GM11168 (cell line): ENCODE measurements around the gene ACOD1.
"Not testable (repeated sequence)": the region's sequence is repeated elsewhere in the genome, so short reads cannot be mapped to it uniquely, and the experiment has no call there.

ENCODE experiments used
- in situ Hi-C: fragments of 300-500 bp; cut with MboI; formaldehyde crosslinking; loops from one replicate; pipeline ENCODE4 v1.12.0; 2022; ENCODE audit warnings: low sequenced_read_pairs; ENCODE audit not compliant: unreplicated experiment

The ACOD1 gene

GRCh38 chr13:76948149-76948548 lies at the start of gene ACOD1:
Gene ACOD1, plus strand, starts transcription at chr13:76948511. Its CDS starts 48 bp downstream, at chr13:76948559.
- in situ Hi-C loops: no loop called here

- in situ Hi-C loops: loop anchor here (25.0 kb wide), 1 partner anchor 1212 kb away; no protein-coding TSS in a partner anchor
Observed at GRCh38 chr13:76899066-76899465, 49.2 kb upstream of the ACOD1 start.

GRCh38 chr13:76903544-76904162 lies 44.7 kb upstream of the ACOD1 start:
- in situ Hi-C loops: no loop called here

- in situ Hi-C loops: no loop called here
Observed at GRCh38 chr13:76904507-76904906, 43.8 kb upstream of the ACOD1 start.

GRCh38 chr13:76912476-76912875 lies 35.8 kb upstream of the ACOD1 start:
- in situ Hi-C loops: no loop called here

- in situ Hi-C loops: no loop called here
Observed at GRCh38 chr13:76913898-76914297, 34.4 kb upstream of the ACOD1 start.

- in situ Hi-C loops: no loop called here
Observed at GRCh38 chr13:76917095-76917494, 31.2 kb upstream of the ACOD1 start.

GRCh38 chr13:76917755-76918481 lies 30.4 kb upstream of the ACOD1 start:
- in situ Hi-C loops: not testable (repeated sequence)

- in situ Hi-C loops: no loop called here
Observed at GRCh38 chr13:76921516-76921915, 26.8 kb upstream of the ACOD1 start.

- in situ Hi-C loops: no loop called here
Observed at GRCh38 chr13:76925115-76925514, 23.2 kb upstream of the ACOD1 start.

- in situ Hi-C loops: no loop called here
Observed at GRCh38 chr13:76927955-76928354, 20.4 kb upstream of the ACOD1 start.

- in situ Hi-C loops: no loop called here
Observed at GRCh38 chr13:76928456-76928855, 19.9 kb upstream of the ACOD1 start.

GRCh38 chr13:76929320-76929719 lies 19.0 kb upstream of the ACOD1 start:
- in situ Hi-C loops: no loop called here

- in situ Hi-C loops: no loop called here
Observed at GRCh38 chr13:76929851-76930374, 18.4 kb upstream of the ACOD1 start.

GRCh38 chr13:76932076-76932475 lies 16.2 kb upstream of the ACOD1 start:
- in situ Hi-C loops: no loop called here

- in situ Hi-C loops: no loop called here
Observed at GRCh38 chr13:76934671-76935070, 13.6 kb upstream of the ACOD1 start.

- in situ Hi-C loops: no loop called here
Observed at GRCh38 chr13:76936763-76937162, 11.5 kb upstream of the ACOD1 start.

GRCh38 chr13:76937281-76937820 lies 11.0 kb upstream of the ACOD1 start:
- in situ Hi-C loops: no loop called here

- in situ Hi-C loops: no loop called here
Observed at GRCh38 chr13:76939215-76939614, 9.1 kb upstream of the ACOD1 start.

- in situ Hi-C loops: no loop called here
Observed at GRCh38 chr13:76942363-76942762, 5.9 kb upstream of the ACOD1 start.

GRCh38 chr13:76943646-76944045 lies 4.7 kb upstream of the ACOD1 start:
- in situ Hi-C loops: no loop called here
